K562 (cell line): Measurements from ENCODE around the gene SLC22A23. TPM values are rescaled to one million over a fixed set of nuclear protein-coding genes. Genes with fewer than 3 reads are reported as not detected.

Experiments used
- BRD9 ChIP-seq: fragments of 450-650 bp; IDR thresholded peaks from 2 replicates; pipeline ENCODE4 v1.6.1; 2018; ENCODE audit warnings: low read depth; ENCODE audit not compliant: partially characterized antibody
- CEBPZ ChIP-seq: fragments of 150-350 bp; IDR thresholded peaks from 2 replicates; pipeline ENCODE4 v1.6.1; 2014; ENCODE audit warnings: low read depth, mild to moderate bottlenecking, low read length, borderline replicate concordance
- E2F6 ChIP-seq, 2 experiments: IDR thresholded peaks; 2 replicates each; pipeline ENCODE4 v1.6.1; 2011; ENCODE audit warnings: borderline replicate concordance in 1 of 2, control low read depth in 1 of 2, low read depth in 1 of 2, low read length in 1 of 2, mild to moderate bottlenecking in 1 of 2, mixed read lengths in 1 of 2, moderate library complexity in 1 of 2; ENCODE audit not compliant: insufficient read depth in 1 of 2, insufficient read length in 1 of 2, poor library complexity in 1 of 2, severe bottlenecking in 1 of 2; ENCODE audit errors: extremely low read depth in 1 of 2
- FOS ChIP-seq: IDR thresholded peaks from 3 replicates; pipeline ENCODE4 v1.6.1; 2011; ENCODE audit not compliant: insufficient read length; ENCODE audit errors: extremely low read depth
- ILK ChIP-seq: fragments of 450-650 bp; IDR thresholded peaks from 2 replicates; pipeline ENCODE4 v1.6.1; 2016; ENCODE audit warnings: missing genetic modification characterization, low read depth, mild to moderate bottlenecking, missing compliant biosample characterization, moderate library complexity, borderline replicate concordance
- MEF2A ChIP-seq: IDR thresholded peaks from 2 replicates; pipeline ENCODE4 v1.6.1; 2011; ENCODE audit warnings: low read depth, mild to moderate bottlenecking, low read length, moderate library complexity; ENCODE audit not compliant: control insufficient read depth
- MYNN ChIP-seq, 2 experiments: sonication (generic); formaldehyde crosslinking in 1 of 2; IDR thresholded peaks; 2 replicates each; pipeline versions ENCODE4 v1.5.0 to v1.6.1; 2016 to 2020; ENCODE audit warnings: antibody characterized with exemption in 1 of 2, missing genetic modification reagents in 1 of 2
- NR2F6 ChIP-seq: fragments of 450-650 bp; formaldehyde crosslinking; IDR thresholded peaks from 2 replicates; pipeline ENCODE4 v1.4.0; 2020; ENCODE audit warnings: mild to moderate bottlenecking
- PTBP1 ChIP-seq: fragments of 200-400 bp; formaldehyde crosslinking; IDR thresholded peaks from 2 replicates; pipeline ENCODE4 v1.6.1; 2017; ENCODE audit warnings: low read depth, low read length
- SETDB1 ChIP-seq: IDR thresholded peaks from one replicate; pipeline ENCODE4 v1.6.1; 2012; ENCODE audit warnings: low read length, control low read depth, inconsistent platforms
- U2AF1 ChIP-seq: fragments of 200-400 bp; formaldehyde crosslinking; optimal IDR thresholded peaks from 2 replicates; pipeline ENCODE3; 2017; ENCODE audit warnings: mild to moderate bottlenecking, low read depth, low read length, moderate library complexity
- ZBTB12 ChIP-seq: fragments of 250-450 bp; sonication (Bioruptor Pico); IDR thresholded peaks from 2 replicates; pipeline ENCODE4 v1.4.0; 2020
- ZNF3 ChIP-seq: fragments of 250-450 bp; sonication (Bioruptor Pico); IDR thresholded peaks from 2 replicates; pipeline ENCODE4 v1.5.0; 2021; ENCODE audit warnings: mild to moderate bottlenecking, moderate library complexity
- polyA plus RNA-seq, 8 experiments: library from polyadenylated mRNA; depleted of rRNA in 4 of 8; stranded (reverse) in 5 of 8; unstranded in 3 of 8; fragments of >200 nt; fragmentation: Nextera tagmentation in 2 of 8; fragmentation: Illumina TruSeq in 1 of 8; extraction: Ambion mirVana in 2 of 8; extraction: Trizol in 1 of 8; gene quantifications; 2 replicates each; pipeline versions ENCODE4 v1.2.1 to v1.2.3, GENCODE V29; 2011 to 2014; ENCODE audit warnings: inconsistent platforms in 1 of 8, missing spikeins in 1 of 8
- total RNA-seq, 7 experiments: library from RNA; depleted of rRNA in 6 of 7; stranded (reverse); fragments of >200 nt in 6 of 7; fragmentation: Illumina TruSeq in 2 of 7; extraction: Trizol in 2 of 7; gene quantifications; 2 replicates each; pipeline versions ENCODE4 v1.2.1 to v1.2.3, GENCODE V29; 2011 to 2021; ENCODE audit warnings: low replicate concordance in 1 of 7
- TF ChIP-seq, protein P1 (sequence below): sonication (generic); formaldehyde crosslinking; IDR thresholded peaks from 2 replicates; pipeline ENCODE4 v1.8.1; 2023; ENCODE audit warnings: missing genetic modification reagents, mild to moderate bottlenecking, borderline replicate concordance

The SLC22A23 gene
- total and polyA plus RNA-seq, 9 of the 15 experiments (the other 6 are each of a cell fraction or from before 2014, with no cell fraction given) = 0.30 to 8.7 (median 2.5) TPM

DNA sequence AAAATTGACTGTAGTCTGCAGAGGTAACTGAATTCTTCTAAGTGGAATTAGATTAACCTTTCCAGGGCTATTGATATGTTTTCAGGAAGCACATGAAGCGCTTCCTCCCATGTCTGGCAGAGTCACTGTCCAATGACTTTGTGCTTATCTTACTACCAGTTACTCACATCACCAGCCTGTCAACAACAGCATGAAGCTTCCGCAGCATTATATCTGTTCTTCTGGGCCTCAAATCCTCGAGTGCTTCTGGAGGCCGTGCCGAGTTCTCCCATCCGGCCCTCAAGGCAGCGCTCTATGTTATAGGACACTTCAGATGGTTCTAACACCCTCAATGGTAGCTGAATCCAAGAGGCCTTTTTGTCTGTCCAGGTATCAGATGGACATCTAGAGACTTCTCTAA, 164.9 kb downstream of the SLC22A23 start (continued):
- TF ChIP-seq MYNN (IDR thresholded peaks at IDR 0.05) (peak; percentile 68; the same call in 1 of the 2 replicates), MYNN (CRISPR knock-in tag; IDR thresholded peaks at IDR 0.05) (no peak), FOS (no peak), SETDB1 (no peak), BRD9 (peak; percentile 68), ILK (no peak), NR2F6 (CRISPR knock-in tag) (no peak), MEF2A (no peak), ZNF3 (CRISPR knock-in tag) (no peak), CEBPZ (no peak), PTBP1 (no peak), U2AF1 (no peak), E2F6 (IDR thresholded peaks at IDR 0.05; ENCODE audit: borderline replicate concordance in 1 of 2, extremely low read depth in 1 of 2, insufficient read depth in 1 of 2, insufficient read length in 1 of 2, low read depth in 1 of 2, low read length in 1 of 2, poor library complexity in 1 of 2, severe bottlenecking in 1 of 2) (peak in 1 of 2 experiments; percentile 47), ZBTB12 (CRISPR knock-in tag) (no peak)
- TF ChIP-seq, protein P1, sequence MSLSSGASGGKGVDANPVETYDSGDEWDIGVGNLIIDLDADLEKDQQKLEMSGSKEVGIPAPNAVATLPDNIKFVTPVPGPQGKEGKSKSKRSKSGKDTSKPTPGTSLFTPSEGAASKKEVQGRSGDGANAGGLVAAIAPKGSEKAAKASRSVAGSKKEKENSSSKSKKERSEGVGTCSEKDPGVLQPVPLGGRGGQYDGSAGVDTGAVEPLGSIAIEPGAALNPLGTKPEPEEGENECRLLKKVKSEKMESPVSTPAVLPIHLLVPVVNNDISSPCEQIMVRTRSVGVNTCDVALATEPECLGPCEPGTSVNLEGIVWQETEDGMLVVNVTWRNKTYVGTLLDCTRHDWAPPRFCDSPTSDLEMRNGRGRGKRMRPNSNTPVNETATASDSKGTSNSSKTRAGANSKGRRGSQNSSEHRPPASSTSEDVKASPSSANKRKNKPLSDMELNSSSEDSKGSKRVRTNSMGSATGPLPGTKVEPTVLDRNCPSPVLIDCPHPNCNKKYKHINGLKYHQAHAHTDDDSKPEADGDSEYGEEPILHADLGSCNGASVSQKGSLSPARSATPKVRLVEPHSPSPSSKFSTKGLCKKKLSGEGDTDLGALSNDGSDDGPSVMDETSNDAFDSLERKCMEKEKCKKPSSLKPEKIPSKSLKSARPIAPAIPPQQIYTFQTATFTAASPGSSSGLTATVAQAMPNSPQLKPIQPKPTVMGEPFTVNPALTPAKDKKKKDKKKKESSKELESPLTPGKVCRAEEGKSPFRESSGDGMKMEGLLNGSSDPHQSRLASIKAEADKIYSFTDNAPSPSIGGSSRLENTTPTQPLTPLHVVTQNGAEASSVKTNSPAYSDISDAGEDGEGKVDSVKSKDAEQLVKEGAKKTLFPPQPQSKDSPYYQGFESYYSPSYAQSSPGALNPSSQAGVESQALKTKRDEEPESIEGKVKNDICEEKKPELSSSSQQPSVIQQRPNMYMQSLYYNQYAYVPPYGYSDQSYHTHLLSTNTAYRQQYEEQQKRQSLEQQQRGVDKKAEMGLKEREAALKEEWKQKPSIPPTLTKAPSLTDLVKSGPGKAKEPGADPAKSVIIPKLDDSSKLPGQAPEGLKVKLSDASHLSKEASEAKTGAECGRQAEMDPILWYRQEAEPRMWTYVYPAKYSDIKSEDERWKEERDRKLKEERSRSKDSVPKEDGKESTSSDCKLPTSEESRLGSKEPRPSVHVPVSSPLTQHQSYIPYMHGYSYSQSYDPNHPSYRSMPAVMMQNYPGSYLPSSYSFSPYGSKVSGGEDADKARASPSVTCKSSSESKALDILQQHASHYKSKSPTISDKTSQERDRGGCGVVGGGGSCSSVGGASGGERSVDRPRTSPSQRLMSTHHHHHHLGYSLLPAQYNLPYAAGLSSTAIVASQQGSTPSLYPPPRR (CRISPR knock-in tag) = no peak
